Anterior cingulate cortex (tissue), 58 donors: ENCODE data around the gene WASHC4.
"Not testable (repeated sequence)": the region's sequence is repeated elsewhere in the genome, so short reads cannot be mapped to it uniquely, and the experiment has no call there.

Experiments used
- DNase-seq, 58 donors: peaks; one replicate each; lab custom pipeline; 2025; lab: John Stamatoyannopoulos, UW

WASHC4 gene

GRCh38 chr12:105157606-105158005 lies 50.1 kb downstream of the WASHC4 start:
- DNase-seq = no peak

- no peak for DNase-seq
Measured at GRCh38 chr12:105158876-105159275, 51.3 kb downstream of the WASHC4 start.

GRCh38 chr12:105162174-105162573 lies 54.6 kb downstream of the WASHC4 start:
- DNase-seq = no peak

GRCh38 chr12:105164068-105164467 lies 56.5 kb downstream of the WASHC4 start:
- DNase-seq = no peak

- DNase-seq = no peak
Measured at GRCh38 chr12:105166736-105167135, 59.2 kb downstream of the WASHC4 start.

- DNase-seq = no peak
Measured at GRCh38 chr12:105167346-105167745, 59.8 kb downstream of the WASHC4 start.

- DNase-seq = peak in 1 of 58 donors; percentile 8
Measured at GRCh38 chr12:105168006-105168405, 60.5 kb downstream of the WASHC4 start.

- DNase-seq = no peak
Measured at GRCh38 chr12:105170139-105170538, 62.6 kb downstream of the WASHC4 start.

- no peak for DNase-seq
Measured at GRCh38 chr12:105171691-105172436, 64.3 kb downstream of the WASHC4 start.

- DNase-seq = no peak
Measured at GRCh38 chr12:105175397-105175990, 68.0 kb downstream of the WASHC4 start.

GRCh38 chr12:105177208-105177607 lies 69.7 kb downstream of the WASHC4 start:
- DNase-seq = no peak

- DNase-seq = not testable (repeated sequence)
Measured at GRCh38 chr12:105179114-105179513, 71.6 kb downstream of the WASHC4 start.

GRCh38 chr12:105183406-105183805 lies 75.9 kb downstream of the WASHC4 start:
- DNase-seq = not testable (repeated sequence)

GRCh38 chr12:105183976-105184375 lies 76.4 kb downstream of the WASHC4 start:
- DNase-seq = not testable (repeated sequence)

- DNase-seq = no peak
Measured at GRCh38 chr12:105189293-105189692, 81.8 kb downstream of the WASHC4 start.

- no peak for DNase-seq
Measured at GRCh38 chr12:105190530-105190929, 83.0 kb downstream of the WASHC4 start.

GRCh38 chr12:105192624-105193225 lies 85.2 kb downstream of the WASHC4 start:
- DNase-seq = peak in 6 of 58 donors; percentile 14 to 21 (median 18)

- DNase-seq = no peak
Measured at GRCh38 chr12:105194947-105195346, 87.4 kb downstream of the WASHC4 start.

- DNase-seq = no peak
Measured at GRCh38 chr12:105196090-105196489, 88.6 kb downstream of the WASHC4 start.

GRCh38 chr12:105198961-105199360 lies 91.4 kb downstream of the WASHC4 start:
- DNase-seq = peak in 2 of 58 donors; percentile 9 to 38

- DNase-seq = no peak
Measured at GRCh38 chr12:105200385-105200784, 92.9 kb downstream of the WASHC4 start.

GRCh38 chr12:105201299-105201698 lies 93.8 kb downstream of the WASHC4 start:
- DNase-seq = peak in 6 of 58 donors; percentile 14 to 38 (median 18)
